ENCODE data around the gene FCAMR.

The FCAMR gene

GRCh38 chr1:207006083-207006482, 35.8 kb upstream of the FCAMR start:
- peak overlapping the region; percentile 84 for H3K27ac ChIP-seq
- no peak for TF ChIP-seq CTCF (conservative IDR thresholded peaks at IDR 0.05)
- TF ChIP-seq ZFX (IDR thresholded peaks at IDR 0.05): no peak

- H3K27ac ChIP-seq: peak overlapping the region; percentile 84
- TF ChIP-seq ZFX (IDR thresholded peaks at IDR 0.05): no peak
- peak; percentile 91 for TF ChIP-seq CTCF (conservative IDR thresholded peaks at IDR 0.05)
These were observed 34.9 kb upstream of the FCAMR start for GRCh38 chr1:207004931-207005830.

- peak overlapping the region; percentile 84 for H3K27ac ChIP-seq
- TF ChIP-seq CTCF (conservative IDR thresholded peaks at IDR 0.05): no peak
- no peak for TF ChIP-seq ZFX (IDR thresholded peaks at IDR 0.05)
These were observed 33.0 kb upstream of the FCAMR start for GRCh38 chr1:207003210-207003609.

GRCh38 chr1:207002724-207003146, 32.5 kb upstream of the FCAMR start:
- H3K27ac ChIP-seq: peak overlapping the region; percentile 84

GRCh38 chr1:207001492-207002245, 31.4 kb upstream of the FCAMR start:
- TF ChIP-seq CTCF (conservative IDR thresholded peaks at IDR 0.05) (no peak), ZFX (IDR thresholded peaks at IDR 0.05) (no peak)
- peak overlapping the region; percentile 84 for H3K27ac ChIP-seq

More at GRCh38 chr1:207002724-207003146, 32.5 kb upstream of the FCAMR start:
- TF ChIP-seq ZFX (IDR thresholded peaks at IDR 0.05) (peak; percentile 55), CTCF (conservative IDR thresholded peaks at IDR 0.05) (no peak)

GRCh38 chr1:207000651-207001291, 30.5 kb upstream of the FCAMR start:
- TF ChIP-seq CTCF (conservative IDR thresholded peaks at IDR 0.05): no peak
- TF ChIP-seq ZFX (IDR thresholded peaks at IDR 0.05): no peak
- peak overlapping the region; percentile 84; the same call in 1 of the 2 replicates for H3K27ac ChIP-seq

Data from C4-2B (cell line).